Breast epithelium (tissue), 4 donors: ENCODE data around the gene KCNH3. TPM values are rescaled to one million over a fixed set of nuclear protein-coding genes. Genes with fewer than 3 reads are reported as not detected.
A peak's percentile ranks its signal among the peaks of the same experiment; 100 is the strongest.

Experiments used
- DNase-seq, 2 donors: peaks; one replicate each; pipeline ENCODE4 v3.0.0-alpha.2; 2019; ENCODE audit warnings: low spot score in 2 of 2
- H3K27ac ChIP-seq, 2 donors: fragments of 200-600 bp; sonication (generic) in 1 of 2; one replicate each; pipeline ENCODE4 v1.5.1; 2016 to 2019; ENCODE audit warnings: mild to moderate bottlenecking in 1 of 2
- H3K27me3 ChIP-seq, 2 donors: fragments of 200-600 bp; sonication (generic) in 1 of 2; one replicate each; pipeline versions ENCODE4 v1.5.1 to v1.6.0; 2017 to 2019; ENCODE audit warnings: control low read depth in 1 of 2, mild to moderate bottlenecking in 1 of 2
- H3K36me3 ChIP-seq: fragments of 200-600 bp; one replicate; pipeline ENCODE4 v1.5.1; 2019
- H3K4me1 ChIP-seq, 2 donors: fragments of 200-600 bp; sonication (generic); one replicate each; pipeline ENCODE4 v1.5.1; 2016 to 2019; ENCODE audit warnings: control low read depth in 1 of 2
- H3K4me3 ChIP-seq, 3 donors: fragments of 200-600 bp; sonication (generic); 1 replicate in 2 of 3; 2 replicates in 1 of 3; pipeline ENCODE4 v1.5.1; 2016 to 2019; ENCODE audit warnings: mild to moderate bottlenecking in 3 of 3, moderate library complexity in 2 of 3
- H3K9me3 ChIP-seq, 2 donors: fragments of 200-600 bp; sonication (generic) in 1 of 2; one replicate each; pipeline ENCODE4 v1.5.1; 2016 to 2019; ENCODE audit warnings: control low read depth in 1 of 2
- POLR2A ChIP-seq: fragments of 450-650 bp; IDR thresholded peaks from one replicate; pipeline ENCODE4 v1.6.1; 2016; ENCODE audit warnings: antibody characterized with exemption, mild to moderate bottlenecking, moderate library complexity
- POLR2AphosphoS5 ChIP-seq, 3 donors: sonication (generic); formaldehyde crosslinking; IDR thresholded peaks; one replicate each; pipeline ENCODE4 v1.6.1; 2017; ENCODE audit warnings: antibody characterized with exemption in 3 of 3
- intact Hi-C: fragments of 100-400 bp; cut with DNase I; formaldehyde crosslinking; loops from one replicate; pipeline ENCODE4 v1.15.1; 2023; ENCODE audit warnings: low total_unique reads
- total RNA-seq, 3 donors: library from RNA; depleted of rRNA; stranded (reverse); fragments of >200 nt; gene quantifications; one replicate each; pipeline ENCODE4 v1.1.0, GENCODE V29; 2016
- TF ChIP-seq, protein P1 (sequence below), 3 donors: fragments of 450-650 bp; IDR thresholded peaks; one replicate each; pipeline ENCODE4 v1.5.1; 2016 to 2017; ENCODE audit warnings: antibody characterized with exemption in 3 of 3, mild to moderate bottlenecking in 3 of 3, moderate library complexity in 3 of 3

The KCNH3 gene
- total RNA-seq, 3 donors from 2014 or later = 0.66 to 1.3 TPM; not detected in 1

GRCh38 chr12:49580572-49581535 is 42.0 kb downstream of the KCNH3 start:
- intact Hi-C loops = no loop called here
- no peaks in the 10 kb centered on the region for H3K27me3 ChIP-seq
- TF ChIP-seq POLR2A = no peak
- TF ChIP-seq, protein P1, sequence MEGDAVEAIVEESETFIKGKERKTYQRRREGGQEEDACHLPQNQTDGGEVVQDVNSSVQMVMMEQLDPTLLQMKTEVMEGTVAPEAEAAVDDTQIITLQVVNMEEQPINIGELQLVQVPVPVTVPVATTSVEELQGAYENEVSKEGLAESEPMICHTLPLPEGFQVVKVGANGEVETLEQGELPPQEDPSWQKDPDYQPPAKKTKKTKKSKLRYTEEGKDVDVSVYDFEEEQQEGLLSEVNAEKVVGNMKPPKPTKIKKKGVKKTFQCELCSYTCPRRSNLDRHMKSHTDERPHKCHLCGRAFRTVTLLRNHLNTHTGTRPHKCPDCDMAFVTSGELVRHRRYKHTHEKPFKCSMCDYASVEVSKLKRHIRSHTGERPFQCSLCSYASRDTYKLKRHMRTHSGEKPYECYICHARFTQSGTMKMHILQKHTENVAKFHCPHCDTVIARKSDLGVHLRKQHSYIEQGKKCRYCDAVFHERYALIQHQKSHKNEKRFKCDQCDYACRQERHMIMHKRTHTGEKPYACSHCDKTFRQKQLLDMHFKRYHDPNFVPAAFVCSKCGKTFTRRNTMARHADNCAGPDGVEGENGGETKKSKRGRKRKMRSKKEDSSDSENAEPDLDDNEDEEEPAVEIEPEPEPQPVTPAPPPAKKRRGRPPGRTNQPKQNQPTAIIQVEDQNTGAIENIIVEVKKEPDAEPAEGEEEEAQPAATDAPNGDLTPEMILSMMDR (IDR thresholded peaks at IDR 0.05) = peak; percentile 28 to 71 (median 56)
- no peak overlapping the region for H3K27ac ChIP-seq
- peak in 1 of 2 donors; percentile 46 for DNase-seq
- H3K4me3 ChIP-seq = no peak overlapping the region
- H3K36me3 ChIP-seq = no peaks in the 10 kb centered on the region
- no peaks in the 10 kb centered on the region for H3K4me1 ChIP-seq
- H3K9me3 ChIP-seq = no peaks in the 10 kb centered on the region

DNA sequence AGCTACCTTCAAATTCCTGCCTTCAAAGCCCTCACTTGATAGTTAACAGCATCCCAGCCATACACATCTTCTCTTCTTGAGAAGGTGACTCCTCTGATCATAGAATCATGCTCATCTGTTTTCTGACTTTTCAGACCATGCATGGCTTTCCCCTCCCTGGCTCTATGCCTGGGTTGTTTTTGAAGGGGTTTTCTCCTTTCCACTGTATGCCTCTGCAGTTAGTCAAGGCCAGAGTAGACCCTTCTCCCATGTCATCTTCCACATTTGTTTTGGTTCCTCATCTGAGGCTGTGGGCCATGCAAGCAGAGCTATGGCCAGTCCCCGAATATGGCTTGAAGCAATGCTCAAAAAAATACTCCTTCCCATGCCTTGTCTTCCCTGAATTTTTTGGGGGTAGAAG is 43.4 kb downstream of the KCNH3 start:
- Histone ChIP-seq H3K27me3 (no peaks in the 10 kb centered on the region), H3K4me1 (no peaks in the 10 kb centered on the region), H3K36me3 (no peaks in the 10 kb centered on the region), H3K27ac (no peak overlapping the region), H3K4me3 (no peak overlapping the region), H3K9me3 (no peaks in the 10 kb centered on the region)
- no peak for DNase-seq
- intact Hi-C loops = no loop called here
- TF ChIP-seq POLR2AphosphoS5 (IDR thresholded peaks at IDR 0.05) (no peak), POLR2A (no peak)
- TF ChIP-seq, protein P1 (IDR thresholded peaks at IDR 0.05) = no peak

DNA sequence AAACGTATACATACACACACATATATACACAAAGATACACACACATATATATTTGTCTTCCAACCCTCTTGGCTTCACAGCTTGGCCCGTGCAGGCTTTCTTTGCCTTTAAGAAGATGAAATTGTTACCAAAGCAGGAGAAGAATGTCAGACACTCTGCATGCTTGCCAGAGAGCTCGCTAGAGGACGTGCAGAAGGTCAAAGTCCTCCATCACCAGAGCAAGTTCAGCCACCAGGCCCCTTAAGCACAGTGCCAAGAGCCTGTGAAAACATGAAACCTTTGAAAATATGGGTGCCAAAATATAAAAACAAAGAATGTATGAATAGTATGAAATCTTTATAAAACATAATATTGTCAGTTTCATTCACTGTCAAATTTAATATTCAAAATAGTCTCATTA is 44.0 kb downstream of the KCNH3 start:
- H3K4me1 ChIP-seq = no peaks in the 10 kb centered on the region
- TF ChIP-seq POLR2A = no peak
- TF ChIP-seq, protein P1 (IDR thresholded peaks at IDR 0.05) = no peak
- no peak for TF ChIP-seq POLR2AphosphoS5 (IDR thresholded peaks at IDR 0.05)
- no peak for DNase-seq
- H3K27ac ChIP-seq = no peak overlapping the region
- H3K9me3 ChIP-seq = no peaks in the 10 kb centered on the region
- intact Hi-C loops = no loop called here
- H3K27me3 ChIP-seq = no peaks in the 10 kb centered on the region
- H3K36me3 ChIP-seq = no peaks in the 10 kb centered on the region
- no peak overlapping the region for H3K4me3 ChIP-seq

DNA sequence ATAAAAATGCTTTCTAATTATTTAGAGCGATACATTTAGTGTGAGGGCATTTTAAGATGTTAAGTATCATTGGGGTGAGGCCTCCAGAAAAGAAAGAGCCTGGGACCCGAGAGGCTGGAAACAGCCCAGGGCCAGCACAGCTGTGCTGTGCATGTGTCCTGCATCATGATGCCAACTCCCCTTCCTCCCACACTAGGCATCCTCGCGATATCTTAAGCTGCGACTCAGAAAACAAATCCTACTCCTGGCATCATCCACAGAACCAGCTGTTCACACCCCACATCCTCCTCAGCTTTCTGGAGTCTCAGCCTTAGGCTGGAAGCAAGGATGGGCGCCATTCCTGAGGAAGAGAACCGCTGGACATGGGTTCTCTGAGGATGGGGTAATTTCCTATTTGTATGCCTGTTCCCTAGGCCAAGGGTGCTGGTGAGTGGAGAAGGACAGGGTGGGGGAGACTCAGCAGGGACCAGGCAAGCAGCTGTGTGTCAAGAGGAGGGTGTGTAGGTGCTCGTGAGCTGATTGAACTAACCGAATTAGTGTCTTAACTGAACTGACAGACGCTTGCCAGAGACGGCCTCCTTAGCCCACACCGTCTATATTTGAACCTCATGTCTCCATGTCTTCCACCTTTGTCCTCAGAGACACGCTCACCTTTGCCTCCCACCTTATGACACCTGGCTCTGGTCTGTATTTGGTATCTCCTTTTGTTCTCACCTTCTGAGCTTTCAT is 44.7 kb downstream of the KCNH3 start:
- no peaks in the 10 kb centered on the region for H3K27me3 ChIP-seq
- intact Hi-C loops = no loop called here
- H3K4me1 ChIP-seq = no peaks in the 10 kb centered on the region
- no peak for DNase-seq
- no peaks in the 10 kb centered on the region for H3K36me3 ChIP-seq
- H3K27ac ChIP-seq = no peak overlapping the region
- H3K9me3 ChIP-seq = no peaks in the 10 kb centered on the region
- H3K4me3 ChIP-seq = no peak overlapping the region
- TF ChIP-seq, protein P1 (IDR thresholded peaks at IDR 0.05) = no peak
- TF ChIP-seq POLR2AphosphoS5 (IDR thresholded peaks at IDR 0.05) (no peak), POLR2A (no peak)

DNA sequence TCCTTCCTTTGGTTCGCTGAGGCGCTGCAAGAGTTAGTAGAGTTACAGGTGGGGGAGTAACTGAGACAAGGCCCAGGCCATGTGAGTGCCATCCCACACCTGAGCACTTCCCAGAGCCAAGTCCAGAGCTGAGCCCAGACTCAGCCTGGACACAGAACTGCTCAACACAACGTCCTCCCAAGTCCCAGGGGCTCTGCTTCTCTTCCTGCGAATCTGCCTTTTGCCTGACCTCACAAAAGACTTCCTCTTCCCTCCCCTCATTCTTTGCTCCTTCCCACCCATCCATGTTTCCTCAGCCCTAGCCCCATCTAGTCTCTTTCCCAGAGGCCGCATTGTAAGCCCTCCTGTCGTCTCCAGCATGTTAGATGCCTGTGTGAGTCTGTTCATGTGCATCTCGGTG is 45.8 kb downstream of the KCNH3 start:
- H3K27me3 ChIP-seq = no peaks in the 10 kb centered on the region
- H3K4me3 ChIP-seq = no peak overlapping the region
- no peak for DNase-seq
- H3K27ac ChIP-seq = peak overlapping the region in 1 of 2 donors; percentile 9
- H3K9me3 ChIP-seq = no peaks in the 10 kb centered on the region
- intact Hi-C loops = no loop called here
- H3K4me1 ChIP-seq = no peaks in the 10 kb centered on the region
- no peaks in the 10 kb centered on the region for H3K36me3 ChIP-seq
- TF ChIP-seq POLR2A (no peak), POLR2AphosphoS5 (IDR thresholded peaks at IDR 0.05) (no peak)
- TF ChIP-seq, protein P1 (IDR thresholded peaks at IDR 0.05) = no peak
